Measurements from ENCODE around the gene DIAPH2. TPM values are rescaled to one million over a fixed set of nuclear protein-coding genes. Genes with fewer than 3 reads are reported as not detected.

The DIAPH2 gene
- total RNA-seq, 2 donors from 2014 or later, result 21.5 to 51.8 TPM

DNA sequence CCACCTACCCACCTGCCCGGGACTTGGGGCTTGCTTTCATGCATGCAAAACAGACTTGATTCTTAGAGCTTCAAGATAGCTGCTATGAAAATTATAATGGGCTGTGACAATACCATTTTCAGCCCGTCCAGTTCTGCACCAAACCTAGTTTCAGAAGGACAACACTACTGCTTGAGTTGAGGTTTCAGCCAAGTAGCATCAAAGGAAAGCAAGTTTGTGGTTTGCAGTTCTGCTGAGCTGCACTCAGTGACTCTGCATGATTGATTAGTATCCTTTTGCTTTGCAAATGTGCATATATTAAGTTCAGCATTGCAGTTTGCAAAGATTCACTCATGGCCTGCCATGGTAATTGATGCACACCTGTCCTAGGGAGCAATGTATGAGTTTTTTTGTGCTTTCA is 641.8 kb downstream of the DIAPH2 start:
- no peak overlapping the region for H3K4me3 Mint-ChIP-seq
- H3K4me1 Mint-ChIP-seq, result no peaks in the 10 kb centered on the region
- DNase-seq, result no peak
- H3K36me3 Mint-ChIP-seq (ENCODE audit: low read depth), result peaks cover 27% of the 10 kb centered on the region
- TF ChIP-seq, protein P1, sequence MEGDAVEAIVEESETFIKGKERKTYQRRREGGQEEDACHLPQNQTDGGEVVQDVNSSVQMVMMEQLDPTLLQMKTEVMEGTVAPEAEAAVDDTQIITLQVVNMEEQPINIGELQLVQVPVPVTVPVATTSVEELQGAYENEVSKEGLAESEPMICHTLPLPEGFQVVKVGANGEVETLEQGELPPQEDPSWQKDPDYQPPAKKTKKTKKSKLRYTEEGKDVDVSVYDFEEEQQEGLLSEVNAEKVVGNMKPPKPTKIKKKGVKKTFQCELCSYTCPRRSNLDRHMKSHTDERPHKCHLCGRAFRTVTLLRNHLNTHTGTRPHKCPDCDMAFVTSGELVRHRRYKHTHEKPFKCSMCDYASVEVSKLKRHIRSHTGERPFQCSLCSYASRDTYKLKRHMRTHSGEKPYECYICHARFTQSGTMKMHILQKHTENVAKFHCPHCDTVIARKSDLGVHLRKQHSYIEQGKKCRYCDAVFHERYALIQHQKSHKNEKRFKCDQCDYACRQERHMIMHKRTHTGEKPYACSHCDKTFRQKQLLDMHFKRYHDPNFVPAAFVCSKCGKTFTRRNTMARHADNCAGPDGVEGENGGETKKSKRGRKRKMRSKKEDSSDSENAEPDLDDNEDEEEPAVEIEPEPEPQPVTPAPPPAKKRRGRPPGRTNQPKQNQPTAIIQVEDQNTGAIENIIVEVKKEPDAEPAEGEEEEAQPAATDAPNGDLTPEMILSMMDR (conservative IDR thresholded peaks at IDR 0.05), result no peak
- no peak overlapping the region for H3K27ac Mint-ChIP-seq
- Histone ChIP-seq H3K27me3 (ENCODE audit: control insufficient read depth, insufficient read depth, low read length, poor library complexity, severe bottlenecking) (no peaks in the 10 kb centered on the region), H3K4me3 (ENCODE audit: low read length) (no peak overlapping the region), H3K9ac (ENCODE audit: extremely low read depth, low read length, poor library complexity, severe bottlenecking) (no peak overlapping the region), H3K36me3 (ENCODE audit: control insufficient read depth, insufficient read depth, low read length) (no peaks in the 10 kb centered on the region), H3K27ac (ENCODE audit: low read depth, low read length) (no peak overlapping the region), H3K9me3 (ENCODE audit: control insufficient read depth, low read length) (no peaks in the 10 kb centered on the region), H3K4me1 (ENCODE audit: control insufficient read depth, insufficient read depth, low read length) (no peaks in the 10 kb centered on the region)
- WGBS, 2 experiments (ENCODE audit: insufficient coverage in 1 of 2, insufficient read length in 1 of 2), result 67 to 97% methylated on average over 1 to 2 of the region's 2 CpGs
- H3K27me3 Mint-ChIP-seq (ENCODE audit: insufficient read depth), result no peaks in the 10 kb centered on the region
- H3K9me3 Mint-ChIP-seq, result no peaks in the 10 kb centered on the region

GRCh38 chrX:97328853-97329390 is 644.3 kb downstream of the DIAPH2 start:
- 100% methylated on average over 1 of the region's 1 CpG; no CpG with 5 or more reads in 1 of the 2 experiments for WGBS, 2 experiments (ENCODE audit: insufficient coverage in 1 of 2, insufficient read length in 1 of 2)
- no peaks in the 10 kb centered on the region for H3K4me1 Mint-ChIP-seq

DNA sequence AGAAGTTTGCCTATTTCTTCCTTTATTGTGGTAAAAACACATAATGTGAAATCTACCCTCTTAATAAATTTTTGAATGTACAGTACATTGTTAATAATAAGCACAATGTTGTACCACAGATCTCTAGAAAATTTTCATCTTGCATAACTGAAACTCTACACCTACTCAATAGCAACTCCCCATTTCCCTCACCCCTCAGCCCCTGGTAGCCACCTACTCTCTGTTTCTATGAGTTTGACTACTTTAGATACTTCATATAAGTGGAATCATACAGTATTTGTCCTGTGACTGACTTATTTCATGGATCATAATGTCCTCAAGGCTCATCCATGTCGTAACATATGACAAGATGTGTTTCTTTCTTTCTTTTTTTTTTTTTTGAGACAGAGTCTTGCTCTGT is 645.5 kb downstream of the DIAPH2 start:
- no peaks in the 10 kb centered on the region for H3K36me3 ChIP-seq (ENCODE audit: control insufficient read depth, insufficient read depth, low read length)
- no peak overlapping the region for H3K9ac ChIP-seq (ENCODE audit: extremely low read depth, low read length, poor library complexity, severe bottlenecking)
- Mint-ChIP-seq H3K9me3 (no peaks in the 10 kb centered on the region), H3K36me3 (ENCODE audit: low read depth) (peaks cover 19% of the 10 kb centered on the region), H3K4me3 (no peak overlapping the region), H3K27ac (no peak overlapping the region), H3K27me3 (ENCODE audit: insufficient read depth) (no peaks in the 10 kb centered on the region), H3K4me1 (no peaks in the 10 kb centered on the region)
- H3K4me3 ChIP-seq (ENCODE audit: low read length), result no peak overlapping the region
- H3K4me1 ChIP-seq (ENCODE audit: control insufficient read depth, insufficient read depth, low read length), result no peaks in the 10 kb centered on the region
- WGBS, 2 experiments (ENCODE audit: insufficient coverage in 1 of 2, insufficient read length in 1 of 2), result 80 to 100% methylated on average over 1 of the region's 1 CpG
- H3K27ac ChIP-seq (ENCODE audit: low read depth, low read length), result no peak overlapping the region
- H3K9me3 ChIP-seq (ENCODE audit: control insufficient read depth, low read length), result no peaks in the 10 kb centered on the region
- TF ChIP-seq, protein P1 (conservative IDR thresholded peaks at IDR 0.05), result no peak
- H3K27me3 ChIP-seq (ENCODE audit: control insufficient read depth, insufficient read depth, low read length, poor library complexity, severe bottlenecking), result no peaks in the 10 kb centered on the region
- DNase-seq, result no peak

More at GRCh38 chrX:97328853-97329390, 644.3 kb downstream of the DIAPH2 start:
- DNase-seq, result no peak
- Histone ChIP-seq H3K36me3 (ENCODE audit: control insufficient read depth, insufficient read depth, low read length) (no peaks in the 10 kb centered on the region), H3K27ac (ENCODE audit: low read depth, low read length) (no peak overlapping the region), H3K27me3 (ENCODE audit: control insufficient read depth, insufficient read depth, low read length, poor library complexity, severe bottlenecking) (no peaks in the 10 kb centered on the region), H3K4me1 (ENCODE audit: control insufficient read depth, insufficient read depth, low read length) (no peaks in the 10 kb centered on the region), H3K9ac (ENCODE audit: extremely low read depth, low read length, poor library complexity, severe bottlenecking) (no peak overlapping the region), H3K9me3 (ENCODE audit: control insufficient read depth, low read length) (no peaks in the 10 kb centered on the region), H3K4me3 (ENCODE audit: low read length) (no peak overlapping the region)
- Mint-ChIP-seq H3K4me3 (no peak overlapping the region), H3K9me3 (no peaks in the 10 kb centered on the region), H3K27me3 (ENCODE audit: insufficient read depth) (no peaks in the 10 kb centered on the region), H3K27ac (no peak overlapping the region), H3K36me3 (ENCODE audit: low read depth) (peaks cover 23% of the 10 kb centered on the region)
- TF ChIP-seq, protein P1 (conservative IDR thresholded peaks at IDR 0.05), result no peak
